ENCODE results near the gene LRRC10B.

DNA sequence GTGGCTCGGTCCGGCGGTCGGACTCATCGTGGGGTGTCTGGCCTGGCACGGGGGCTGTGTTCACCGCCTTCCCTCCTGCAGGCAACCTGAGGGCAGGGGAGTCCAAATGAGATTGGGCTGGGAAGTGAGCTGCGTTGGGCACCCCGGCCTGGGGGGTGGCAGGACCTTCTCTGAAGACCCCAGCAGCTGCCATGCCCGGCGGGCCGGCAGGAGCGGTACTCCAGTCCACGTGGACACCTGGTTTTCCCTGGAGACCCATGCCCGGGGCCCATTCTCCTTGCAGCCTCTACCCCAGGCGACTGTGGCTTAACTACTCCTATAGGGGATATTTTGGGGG lies 24.5 kb downstream of the LRRC10B start:
- TF ChIP-seq CTCF (conservative IDR thresholded peaks at IDR 0.05) (no peak), EZH2 (IDR thresholded peaks at IDR 0.05; ENCODE audit: low read depth) (no peak)

Measured in PC-9 (cell line).